Activated T-cell treated with anti-CD3 and anti-CD28 coated beads, Interleukin-2, amount 50 U/mL, for 1 hour (primary cell): ENCODE measurements around the gene SSPN.

ENCODE experiments used
- DNase-seq: peaks from one replicate; pipeline ENCODE4 v3.0.0-alpha.2; 2020

The SSPN gene

GRCh38 chr12:26268841-26269561 is 73.6 kb downstream of the SSPN start:
- DNase-seq: no peak

- no peak for DNase-seq
Observed at GRCh38 chr12:26269562-26270284, 74.3 kb downstream of the SSPN start.

GRCh38 chr12:26271024-26271423 is 75.7 kb downstream of the SSPN start:
- DNase-seq: no peak

- no peak for DNase-seq
Observed at GRCh38 chr12:26271889-26272492, 76.6 kb downstream of the SSPN start.

GRCh38 chr12:26272851-26273250 is 77.5 kb downstream of the SSPN start:
- DNase-seq: no peak

GRCh38 chr12:26273811-26274210 is 78.4 kb downstream of the SSPN start:
- DNase-seq: no peak

- DNase-seq: no peak
Observed at GRCh38 chr12:26274441-26275312, 79.3 kb downstream of the SSPN start.

- no peak for DNase-seq
Observed at GRCh38 chr12:26275313-26276131, 80.1 kb downstream of the SSPN start.

GRCh38 chr12:26276709-26277108 is 81.3 kb downstream of the SSPN start:
- no peak for DNase-seq

- DNase-seq: no peak
Observed at GRCh38 chr12:26277506-26278246, 82.3 kb downstream of the SSPN start.

- DNase-seq: no peak
Observed at GRCh38 chr12:26278266-26278665, 82.9 kb downstream of the SSPN start.

- no peak for DNase-seq
Observed at GRCh38 chr12:26278666-26279065, 83.3 kb downstream of the SSPN start.

- no peak for DNase-seq
Observed at GRCh38 chr12:26279091-26279490, 83.7 kb downstream of the SSPN start.

- DNase-seq: no peak
Observed at GRCh38 chr12:26279908-26280307, 84.5 kb downstream of the SSPN start.

GRCh38 chr12:26280869-26281268 is 85.5 kb downstream of the SSPN start:
- no peak for DNase-seq

GRCh38 chr12:26281320-26281719 is 85.9 kb downstream of the SSPN start:
- no peak for DNase-seq

- DNase-seq: no peak
Observed at GRCh38 chr12:26282339-26282940, 87.1 kb downstream of the SSPN start.

GRCh38 chr12:26283046-26283445 is 87.7 kb downstream of the SSPN start:
- DNase-seq: no peak

- no peak for DNase-seq
Observed at GRCh38 chr12:26283617-26284016, 88.2 kb downstream of the SSPN start.

GRCh38 chr12:26285401-26285800 is 90.0 kb downstream of the SSPN start:
- no peak for DNase-seq

- DNase-seq: no peak
Observed at GRCh38 chr12:26286186-26286585, 90.8 kb downstream of the SSPN start.
